Keratinocyte (primary cell): ENCODE measurements around the gene RERE. TPM values are rescaled to one million over a fixed set of nuclear protein-coding genes. Genes with fewer than 3 reads are reported as not detected.

Source experiments
- DNase-seq: peaks from one replicate; pipeline ENCODE4 v3.0.0-alpha.2; 2011; ENCODE audit warnings: low read depth, missing footprints, low spot score
- FAIRE-seq: peaks from 2 replicates; lab custom pipeline; 2011; peaks lifted over from hg19 to GRCh38; lab: Jason Lieb, UNC
- H2AFZ ChIP-seq: 2 replicates; pipeline ENCODE4 v1.6.0; 2012; ENCODE audit warnings: low read length, control low read depth, inconsistent platforms; ENCODE audit not compliant: control insufficient read depth
- H3K27ac ChIP-seq: 2 replicates; pipeline ENCODE4 v1.5.1; 2011; ENCODE audit warnings: low read length; ENCODE audit not compliant: control insufficient read depth, insufficient read depth
- H3K27me3 ChIP-seq: 3 replicates; pipeline ENCODE4 v1.6.0; 2011; ENCODE audit warnings: low read length; ENCODE audit not compliant: control insufficient read depth, insufficient read depth; ENCODE audit errors: extremely low read depth
- H3K36me3 ChIP-seq, 2 experiments: 2 replicates in 1 of 2; 3 replicates in 1 of 2; pipeline ENCODE4 v1.5.1; 2011; ENCODE audit warnings: low read length in 2 of 2, mild to moderate bottlenecking in 1 of 2; ENCODE audit not compliant: control insufficient read depth in 2 of 2, insufficient read depth in 2 of 2; ENCODE audit errors: extremely low read depth in 1 of 2
- H3K4me1 ChIP-seq: 3 replicates; pipeline ENCODE4 v1.5.1; 2011; ENCODE audit warnings: low read length; ENCODE audit not compliant: control insufficient read depth, insufficient read depth; ENCODE audit errors: extremely low read depth
- H3K4me2 ChIP-seq: 3 replicates; pipeline ENCODE4 v1.6.0; 2011; ENCODE audit warnings: low read depth, low read length; ENCODE audit not compliant: control insufficient read depth, insufficient read depth; ENCODE audit errors: extremely low read depth
- H3K4me3 ChIP-seq, 3 experiments: fragments of 200-600 bp in 1 of 3; sonication (generic) in 1 of 3; 2 replicates in 2 of 3; 3 replicates in 1 of 3; pipeline ENCODE4 v1.5.1; 2011 to 2016; ENCODE audit warnings: low read length in 3 of 3, mild to moderate bottlenecking in 3 of 3, control low read depth in 2 of 3, inconsistent platforms in 1 of 3, low read depth in 1 of 3, mixed read lengths in 1 of 3, mixed run types in 1 of 3, moderate library complexity in 1 of 3; ENCODE audit not compliant: control insufficient read depth in 2 of 3, insufficient read depth in 2 of 3; ENCODE audit errors: extremely low read depth in 1 of 3
- H3K79me2 ChIP-seq: 2 replicates; pipeline ENCODE4 v1.6.0; 2012; ENCODE audit warnings: low read length; ENCODE audit not compliant: control insufficient read depth, insufficient read depth
- H3K9ac ChIP-seq: 3 replicates; pipeline ENCODE4 v1.6.0; 2011; ENCODE audit warnings: low read length; ENCODE audit not compliant: control insufficient read depth, insufficient read depth; ENCODE audit errors: extremely low read depth
- H3K9me1 ChIP-seq: 3 replicates; pipeline ENCODE4 v1.6.0; 2011; ENCODE audit warnings: low read length; ENCODE audit not compliant: control insufficient read depth, insufficient read depth; ENCODE audit errors: extremely low read depth
- H3K9me3 ChIP-seq: 2 replicates; pipeline ENCODE4 v1.5.1; 2012; ENCODE audit warnings: low read depth, low read length; ENCODE audit not compliant: control insufficient read depth
- H4K20me1 ChIP-seq: 3 replicates; pipeline ENCODE4 v1.6.0; 2011; ENCODE audit warnings: low read length; ENCODE audit not compliant: control insufficient read depth, insufficient read depth; ENCODE audit errors: extremely low read depth
- CTCF ChIP-seq, 3 experiments: IDR thresholded peaks in 1 of 3; conservative IDR thresholded peaks in 1 of 3; optimal IDR thresholded peaks in 1 of 3; 2 replicates in 2 of 3; 3 replicates in 1 of 3; pipeline versions ENCODE3 to v1.5.1; 2011; ENCODE audit warnings: low read length in 3 of 3, mild to moderate bottlenecking in 3 of 3, moderate library complexity in 2 of 3, control low read depth in 1 of 3, inconsistent platforms in 1 of 3; ENCODE audit not compliant: insufficient read depth in 2 of 3; ENCODE audit errors: extremely low read depth in 1 of 3
- EZH2 ChIP-seq: IDR thresholded peaks from one replicate; pipeline ENCODE4 v1.6.1; 2012; ENCODE audit warnings: inconsistent platforms, mild to moderate bottlenecking, low read length, moderate library complexity
- dilution Hi-C: fragments of 300-500 bp; cut with MboI; formaldehyde crosslinking; loops from one replicate; pipeline ENCODE4 v1.7.0; 2020; ENCODE audit warnings: low sequenced_read_pairs; ENCODE audit not compliant: extremely low pct_ligation_motif_present
- polyA plus RNA-seq, 5 experiments: library from polyadenylated mRNA; depleted of rRNA in 3 of 5; stranded (reverse) in 3 of 5; stranded (forward) in 1 of 5; unstranded in 1 of 5; fragments of >200 nt; gene quantifications; 1 replicate in 1 of 5; 2 replicates in 3 of 5; 3 replicates in 1 of 5; pipeline versions ENCODE4 v1.2.1 to v1.2.3, GENCODE V29; 2011 to 2012; ENCODE audit warnings: missing spikeins in 2 of 5, low read depth in 1 of 5, low replicate concordance in 1 of 5

Gene RERE
- polyA plus RNA-seq, 1 donor (not counting 4 experiments of a cell fraction or from before 2014, with no cell fraction given): 3.8 TPM

- Histone ChIP-seq H4K20me1 (no peaks in the 10 kb centered on the region), H3K9ac (no peak overlapping the region), H3K36me3 (no peaks in the 10 kb centered on the region), H3K4me2 (no peak overlapping the region), H3K9me1 (no peaks in the 10 kb centered on the region), H3K4me1 (peaks cover 13% of the 10 kb centered on the region), H3K27ac (no peak overlapping the region), H3K9me3 (no peaks in the 10 kb centered on the region), H3K27me3 (no peaks in the 10 kb centered on the region), H3K4me3 (no peak overlapping the region), H3K79me2 (peaks cover 4% of the 10 kb centered on the region), H2AFZ (no peak overlapping the region)
- no peak for FAIRE-seq
- no peak for DNase-seq
- dilution Hi-C loops: no loop called here
- no peak for TF ChIP-seq CTCF (optimal IDR thresholded peaks at IDR 0.05 in 1 of 3, IDR thresholded peaks at IDR 0.05 in 1 of 3, conservative IDR thresholded peaks at IDR 0.05 in 1 of 3; ENCODE audit: extremely low read depth in 1 of 3, insufficient read depth in 2 of 3, low read length in 3 of 3)
These were observed 110.4 kb downstream of the RERE start for GRCh38 chr1:8706995-8707396.

DNA sequence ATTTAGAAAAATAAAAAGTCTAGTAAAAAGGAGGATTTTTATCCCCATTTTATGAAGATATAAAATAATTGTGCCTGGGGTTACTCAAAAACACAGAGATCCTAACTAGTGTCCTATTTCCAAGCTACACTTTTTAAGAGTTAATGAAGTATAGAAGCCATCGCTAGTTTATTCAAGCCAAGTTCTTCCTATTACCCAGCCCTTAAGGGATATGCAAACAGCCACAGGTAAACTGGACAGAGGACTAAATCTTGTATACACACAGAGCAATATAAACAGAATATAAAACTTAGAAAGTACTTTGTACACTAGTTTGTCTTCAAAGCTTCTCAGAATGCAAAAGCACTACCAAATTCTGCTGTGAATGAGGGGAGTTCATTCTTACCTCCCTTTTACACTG lies 111.1 kb downstream of the RERE start:
- dilution Hi-C loops: no loop called here
- H3K4me3 ChIP-seq: no peak overlapping the region
- H3K9me3 ChIP-seq: no peaks in the 10 kb centered on the region
- no peak for FAIRE-seq
- peaks cover 6% of the 10 kb centered on the region for H3K79me2 ChIP-seq
- DNase-seq: no peak
- no peaks in the 10 kb centered on the region for H3K9me1 ChIP-seq
- no peak overlapping the region for H3K4me2 ChIP-seq
- H3K27ac ChIP-seq: no peak overlapping the region
- H3K4me1 ChIP-seq: peaks cover 13% of the 10 kb centered on the region
- H3K27me3 ChIP-seq: no peaks in the 10 kb centered on the region
- H3K9ac ChIP-seq: no peak overlapping the region
- no peaks in the 10 kb centered on the region for H4K20me1 ChIP-seq
- no peak for TF ChIP-seq EZH2
- no peak for TF ChIP-seq CTCF (optimal IDR thresholded peaks at IDR 0.05 in 1 of 3, IDR thresholded peaks at IDR 0.05 in 1 of 3, conservative IDR thresholded peaks at IDR 0.05 in 1 of 3; ENCODE audit: extremely low read depth in 1 of 3, insufficient read depth in 2 of 3, low read length in 3 of 3)
- H3K36me3 ChIP-seq: no peaks in the 10 kb centered on the region
- no peak overlapping the region for H2AFZ ChIP-seq
